ENCODE results near the gene DGAT2L6. TPM values are rescaled to one million over a fixed set of nuclear protein-coding genes. Genes with fewer than 3 reads are reported as not detected.

Gene DGAT2L6
- polyA plus RNA-seq, 1 of the 3 experiments (the other 2 are of a cell fraction), result 0.05 TPM

- TF ChIP-seq USF2 (IDR thresholded peaks at IDR 0.05; ENCODE audit: borderline replicate concordance, low read depth, low read length) (no peak), TCF12 (IDR thresholded peaks at IDR 0.05) (peak; percentile 42), GATA2 (CRISPR knock-in tag; IDR thresholded peaks at IDR 0.05) (no peak), MEF2A (IDR thresholded peaks at IDR 0.05; ENCODE audit: borderline replicate concordance, low read depth) (no peak), YY1 (IDR thresholded peaks at IDR 0.05; ENCODE audit: low read depth) (peak; percentile 76; the same call in 1 of the 2 replicates), PBX3 (IDR thresholded peaks at IDR 0.05) (0 out of 2 replicates have a peak, but pooled peaks have one; percentile 8), MAX (IDR thresholded peaks at IDR 0.05; ENCODE audit: low read depth) (no peak), FOSL2 (IDR thresholded peaks at IDR 0.05; ENCODE audit: borderline replicate concordance, low read depth) (peak; percentile 66; the same call in 1 of the 2 replicates), USF1 (IDR thresholded peaks at IDR 0.05; ENCODE audit: borderline replicate concordance, low read depth) (no peak), RCOR1 (IDR thresholded peaks at IDR 0.05; ENCODE audit: low read length) (no peak)
Measured at GRCh38 chrX:70168238-70169188, 8.8 kb upstream of the DGAT2L6 start (continued).

- no peaks in the 10 kb centered on the region for H3K9me3 ChIP-seq
- H3K9me2 ChIP-seq, result no peaks in the 10 kb centered on the region
- 44% methylated on average over 5 of the region's 7 CpGs for WGBS (ENCODE audit: low lambda C conversion rate)
- H3K36me3 ChIP-seq (replicated peaks in 1 of 2; ENCODE audit: control insufficient read depth in 1 of 2, insufficient read depth in 2 of 2, low read length in 1 of 2), result peaks cover 7 to 8% of the 10 kb centered on the region in 2 experiments
- H3K4me1 ChIP-seq (ENCODE audit: control insufficient read depth in 1 of 2, insufficient read depth in 2 of 2, low read depth in 1 of 2, low read length in 1 of 2), result peaks cover 0 to 12% of the 10 kb centered on the region in 2 experiments; a peak in 2 of 4 replicates
- H4K20me1 ChIP-seq (ENCODE audit: insufficient read depth), result no peaks in the 10 kb centered on the region
- H3K79me2 ChIP-seq (ENCODE audit: insufficient read depth), result no peaks in the 10 kb centered on the region
- H3K9ac ChIP-seq, result no peak overlapping the region
- H3K4me3 ChIP-seq (ENCODE audit: low read depth in 2 of 2, low read length in 1 of 2), result no peak overlapping the region
- ChIA-PET CTCF (interaction anchor here (0.6 kb wide), 1 partner anchor 1049 kb away, joined by 3 read pairs; no protein-coding TSS in a partner anchor), POLR2A (no interaction called here)
- peak overlapping the region in 1 of 2 experiments; percentile 89; a peak in 3 of 4 replicates for H3K27ac ChIP-seq (ENCODE audit: low read depth in 2 of 2, low read length in 1 of 2)
- H3K27me3 ChIP-seq (ENCODE audit: insufficient read depth), result no peaks in the 10 kb centered on the region
- TF ChIP-seq ZBTB33 (IDR thresholded peaks at IDR 0.05; ENCODE audit: borderline replicate concordance, low read depth), result no peak
- no peak for TF ChIP-seq EZH2phosphoT487 (IDR thresholded peaks at IDR 0.05; ENCODE audit: borderline replicate concordance, low read depth)
- no peak for TF ChIP-seq SMC3 (IDR thresholded peaks at IDR 0.05; ENCODE audit: low read depth, low read length)
- TF ChIP-seq PBX3 (IDR thresholded peaks at IDR 0.05), result no peak
- TF ChIP-seq GATA2 (CRISPR knock-in tag; IDR thresholded peaks at IDR 0.05), result no peak
- TF ChIP-seq GABPA (IDR thresholded peaks at IDR 0.05; ENCODE audit: low read depth), result no peak
- no peak for TF ChIP-seq RAD21 (IDR thresholded peaks at IDR 0.05; ENCODE audit: low read length)
- TF ChIP-seq MXI1 (IDR thresholded peaks at IDR 0.05; ENCODE audit: low read depth, low read length), result no peak
- TF ChIP-seq JUND (IDR thresholded peaks at IDR 0.05), result no peak
- TF ChIP-seq USF2 (IDR thresholded peaks at IDR 0.05; ENCODE audit: borderline replicate concordance, low read depth, low read length), result no peak
- peaks cover 32% of the 10 kb centered on the region for H3F3A ChIP-seq (replicated peaks; ENCODE audit: insufficient read depth)
- H3K4me2 ChIP-seq, result peak overlapping the region; percentile 77; the same call in 1 of the 2 replicates
- no peak for DNase-seq
- peak overlapping the region; percentile 76 for H2AFZ ChIP-seq (ENCODE audit: low read depth)
Measured at GRCh38 chrX:70169281-70169680, 8.0 kb upstream of the DGAT2L6 start.
